Measurements from ENCODE around the gene ATP6V1E1. TPM values are rescaled to one million over a fixed set of nuclear protein-coding genes. Genes with fewer than 3 reads are reported as not detected.

The ATP6V1E1 gene
- polyA plus RNA-seq, 3 donors, result 114 to 147 (median 144) TPM

GRCh38 chr22:17638432-17639246, 10.1 kb upstream of the ATP6V1E1 start, which contains the start of gene BCL2L13:
BCL2L13 (plus strand) TSS chr22:17638757; CDS start chr22:17655712, 16,955 bp downstream.
- WGBS (ENCODE audit: insufficient coverage), result under 1% methylated on average over 61 of the region's 70 CpGs
- H3K4me3 Mint-ChIP-seq, result peak within 1 kb of the TSS; percentile 91 to 98
- H3K9me3 ChIP-seq (replicated peaks in 1 of 2; ENCODE audit: control insufficient read depth in 1 of 2, insufficient read depth in 1 of 2, low read length in 2 of 2), result no peaks in the 10 kb centered on the region
- intact Hi-C loops (cut with micrococcal nuclease), result loop anchor here (1.0 to 5.0 kb wide), 4 partner anchors 9 to 69 kb away; no protein-coding TSS in a partner anchor
- no peaks in the 10 kb centered on the region for H3K27me3 ChIP-seq (ENCODE audit: control insufficient read depth in 2 of 2, insufficient read depth in 2 of 2, low read length in 2 of 2)
- H3K27ac ChIP-seq (ENCODE audit: low read depth in 1 of 2, low read length in 2 of 2), result peak within 1 kb of the TSS; percentile 97 to 98
- H3K27ac Mint-ChIP-seq, result peak within 1 kb of the TSS; percentile 98 to 100 (median 99)
- H3K79me2 ChIP-seq (ENCODE audit: insufficient read depth, low read length), result peaks cover 50% of the 10 kb centered on the region
- peak within 1 kb of the TSS; percentile 77 to 89 (median 84) for H3K4me3 ChIP-seq (replicated peaks in 1 of 3; ENCODE audit: low read depth in 2 of 3, low read length in 3 of 3)
- peak within 1 kb of the TSS; percentile 97 for H3K9ac ChIP-seq (ENCODE audit: insufficient read depth, low read length, poor library complexity, severe bottlenecking)
- no peaks in the 10 kb centered on the region for H4K20me1 ChIP-seq (ENCODE audit: insufficient read depth, low read length)
- TF ChIP-seq, protein P1, sequence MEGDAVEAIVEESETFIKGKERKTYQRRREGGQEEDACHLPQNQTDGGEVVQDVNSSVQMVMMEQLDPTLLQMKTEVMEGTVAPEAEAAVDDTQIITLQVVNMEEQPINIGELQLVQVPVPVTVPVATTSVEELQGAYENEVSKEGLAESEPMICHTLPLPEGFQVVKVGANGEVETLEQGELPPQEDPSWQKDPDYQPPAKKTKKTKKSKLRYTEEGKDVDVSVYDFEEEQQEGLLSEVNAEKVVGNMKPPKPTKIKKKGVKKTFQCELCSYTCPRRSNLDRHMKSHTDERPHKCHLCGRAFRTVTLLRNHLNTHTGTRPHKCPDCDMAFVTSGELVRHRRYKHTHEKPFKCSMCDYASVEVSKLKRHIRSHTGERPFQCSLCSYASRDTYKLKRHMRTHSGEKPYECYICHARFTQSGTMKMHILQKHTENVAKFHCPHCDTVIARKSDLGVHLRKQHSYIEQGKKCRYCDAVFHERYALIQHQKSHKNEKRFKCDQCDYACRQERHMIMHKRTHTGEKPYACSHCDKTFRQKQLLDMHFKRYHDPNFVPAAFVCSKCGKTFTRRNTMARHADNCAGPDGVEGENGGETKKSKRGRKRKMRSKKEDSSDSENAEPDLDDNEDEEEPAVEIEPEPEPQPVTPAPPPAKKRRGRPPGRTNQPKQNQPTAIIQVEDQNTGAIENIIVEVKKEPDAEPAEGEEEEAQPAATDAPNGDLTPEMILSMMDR (IDR thresholded peaks at IDR 0.05), result no peak
- peak within 1 kb of the TSS; percentile 90 for H3K4me2 ChIP-seq (replicated peaks; ENCODE audit: extremely low read depth, low read length, poor library complexity, severe bottlenecking)
- H3K36me3 Mint-ChIP-seq, result peaks cover 9 to 10% of the 10 kb centered on the region in 2 donors
- peaks cover 0 to 3% (median 0%) of the 10 kb centered on the region in 7 donors for H3K9me3 Mint-ChIP-seq
- no peaks in the 10 kb centered on the region for H3K36me3 ChIP-seq (replicated peaks in 1 of 2; ENCODE audit: control insufficient read depth in 1 of 2, insufficient read depth in 2 of 2, low read length in 2 of 2)
- H3K27me3 Mint-ChIP-seq (ENCODE audit: low read depth in 3 of 3), result no peaks in the 10 kb centered on the region
- peaks cover 41% of the 10 kb centered on the region for H3K4me1 Mint-ChIP-seq
- H3K4me1 ChIP-seq (ENCODE audit: control insufficient read depth in 1 of 2, insufficient read depth in 2 of 2, low read length in 2 of 2), result peaks cover 34 to 45% of the 10 kb centered on the region in 2 donors
- DNase-seq, result peak; percentile 78 to 86 (median 81)
- H2AFZ ChIP-seq (ENCODE audit: insufficient read depth, low read depth, low read length, poor library complexity, severe bottlenecking), result peak within 1 kb of the TSS; percentile 88

DNA sequence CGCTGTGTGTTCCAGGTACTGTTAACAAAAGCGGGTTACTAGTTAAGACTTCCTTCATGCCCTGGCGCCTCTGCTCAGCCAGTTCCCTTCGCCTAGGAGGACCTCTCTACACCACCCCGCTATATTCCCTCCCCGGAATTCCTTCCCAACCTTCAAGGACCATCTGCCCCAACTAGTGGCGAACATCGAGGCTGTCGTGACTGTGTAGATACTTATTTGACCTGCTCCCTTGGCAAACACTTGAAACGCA, 9.6 kb upstream of the ATP6V1E1 start:
- no peaks in the 10 kb centered on the region for H3K36me3 ChIP-seq (replicated peaks in 1 of 2; ENCODE audit: control insufficient read depth in 1 of 2, insufficient read depth in 2 of 2, low read length in 2 of 2)
- DNase-seq, result no peak
- TF ChIP-seq, protein P1 (IDR thresholded peaks at IDR 0.05), result no peak
- H3K9me3 Mint-ChIP-seq, result peaks cover 0 to 3% (median 0%) of the 10 kb centered on the region in 7 donors
- peak overlapping the region; percentile 91 to 98 for H3K4me3 Mint-ChIP-seq
- peaks cover 32 to 41% of the 10 kb centered on the region in 2 donors for H3K4me1 ChIP-seq (ENCODE audit: control insufficient read depth in 1 of 2, insufficient read depth in 2 of 2, low read length in 2 of 2)
- peak overlapping the region; percentile 88 for H2AFZ ChIP-seq (ENCODE audit: insufficient read depth, low read depth, low read length, poor library complexity, severe bottlenecking)
- 2% methylated on average over 9 of the region's 10 CpGs for WGBS (ENCODE audit: insufficient coverage)
- H3K27ac ChIP-seq (ENCODE audit: low read depth in 1 of 2, low read length in 2 of 2), result peak overlapping the region; percentile 97 to 98
- peaks cover 39% of the 10 kb centered on the region for H3K4me1 Mint-ChIP-seq
- peaks cover 44% of the 10 kb centered on the region for H3K79me2 ChIP-seq (ENCODE audit: insufficient read depth, low read length)
- H3K36me3 Mint-ChIP-seq, result peaks cover 9 to 10% of the 10 kb centered on the region in 2 donors
- H3K9me3 ChIP-seq (replicated peaks in 1 of 2; ENCODE audit: control insufficient read depth in 1 of 2, insufficient read depth in 1 of 2, low read length in 2 of 2), result no peaks in the 10 kb centered on the region
- H3K27me3 ChIP-seq (ENCODE audit: control insufficient read depth in 2 of 2, insufficient read depth in 2 of 2, low read length in 2 of 2), result no peaks in the 10 kb centered on the region
- H3K27me3 Mint-ChIP-seq (ENCODE audit: low read depth in 3 of 3), result no peaks in the 10 kb centered on the region
- H3K9ac ChIP-seq (ENCODE audit: insufficient read depth, low read length, poor library complexity, severe bottlenecking), result peak overlapping the region; percentile 97
- H4K20me1 ChIP-seq (ENCODE audit: insufficient read depth, low read length), result no peaks in the 10 kb centered on the region
- intact Hi-C loops (cut with micrococcal nuclease), result loop anchor here (1.0 to 5.0 kb wide), 4 partner anchors 9 to 69 kb away; no protein-coding TSS in a partner anchor
- peak overlapping the region; percentile 77 to 89 (median 84) for H3K4me3 ChIP-seq (replicated peaks in 1 of 3; ENCODE audit: low read depth in 2 of 3, low read length in 3 of 3)
- peak overlapping the region; percentile 98 to 100 (median 99) for H3K27ac Mint-ChIP-seq
- H3K4me2 ChIP-seq (replicated peaks; ENCODE audit: extremely low read depth, low read length, poor library complexity, severe bottlenecking), result peak overlapping the region; percentile 90

All from CD14-positive monocyte (primary cell).